CD4-positive, alpha-beta T cell treated with Interleukin-21 for 1 hour (primary cell): ENCODE results near the gene GALNS.

ENCODE experiments used
- DNase-seq: peaks from one replicate; pipeline ENCODE4 v3.0.0-alpha.2; 2020

GALNS gene

DNA sequence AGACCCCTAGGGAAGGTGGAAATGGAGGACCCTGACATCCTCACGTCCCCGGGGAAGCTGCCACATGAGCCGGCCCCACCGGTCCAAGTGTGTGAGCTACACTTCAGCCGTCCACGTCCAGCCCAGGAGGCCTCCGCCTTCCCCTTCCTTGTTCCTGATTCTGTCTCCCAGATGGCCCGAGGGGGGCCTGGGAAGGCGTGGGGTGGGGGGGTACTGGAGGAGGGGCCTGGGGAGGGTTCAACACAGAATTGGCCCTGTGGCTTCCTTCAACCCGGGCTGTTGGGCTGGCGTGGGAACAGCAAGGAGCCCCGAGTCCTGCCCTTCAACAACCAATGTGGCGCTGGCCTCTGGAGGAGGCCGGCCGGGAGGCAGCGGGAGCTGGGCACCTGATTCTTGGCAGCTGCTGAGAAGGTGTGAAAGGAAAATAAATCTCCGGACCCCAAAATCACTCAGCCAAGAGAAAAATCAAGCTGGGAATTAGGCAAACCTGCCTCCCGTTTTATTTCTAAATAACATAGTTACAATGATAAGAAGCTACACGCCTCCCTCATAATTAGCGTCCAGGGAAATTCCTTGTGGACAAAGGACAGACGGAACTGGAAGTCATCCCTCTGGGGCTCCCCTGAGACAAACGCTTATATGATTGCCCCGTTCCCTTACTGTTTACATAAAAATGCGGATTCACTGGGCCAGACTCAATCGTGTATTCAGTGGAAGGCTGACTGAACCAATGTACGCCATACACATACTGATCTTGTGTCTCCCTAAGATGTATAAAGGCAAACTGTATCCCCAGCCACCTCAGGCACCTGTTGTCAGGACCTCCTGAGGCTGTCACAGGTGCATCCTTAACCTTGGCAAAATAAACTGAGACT lies 43.2 kb downstream of the GALNS start:
- no peak for DNase-seq

DNA sequence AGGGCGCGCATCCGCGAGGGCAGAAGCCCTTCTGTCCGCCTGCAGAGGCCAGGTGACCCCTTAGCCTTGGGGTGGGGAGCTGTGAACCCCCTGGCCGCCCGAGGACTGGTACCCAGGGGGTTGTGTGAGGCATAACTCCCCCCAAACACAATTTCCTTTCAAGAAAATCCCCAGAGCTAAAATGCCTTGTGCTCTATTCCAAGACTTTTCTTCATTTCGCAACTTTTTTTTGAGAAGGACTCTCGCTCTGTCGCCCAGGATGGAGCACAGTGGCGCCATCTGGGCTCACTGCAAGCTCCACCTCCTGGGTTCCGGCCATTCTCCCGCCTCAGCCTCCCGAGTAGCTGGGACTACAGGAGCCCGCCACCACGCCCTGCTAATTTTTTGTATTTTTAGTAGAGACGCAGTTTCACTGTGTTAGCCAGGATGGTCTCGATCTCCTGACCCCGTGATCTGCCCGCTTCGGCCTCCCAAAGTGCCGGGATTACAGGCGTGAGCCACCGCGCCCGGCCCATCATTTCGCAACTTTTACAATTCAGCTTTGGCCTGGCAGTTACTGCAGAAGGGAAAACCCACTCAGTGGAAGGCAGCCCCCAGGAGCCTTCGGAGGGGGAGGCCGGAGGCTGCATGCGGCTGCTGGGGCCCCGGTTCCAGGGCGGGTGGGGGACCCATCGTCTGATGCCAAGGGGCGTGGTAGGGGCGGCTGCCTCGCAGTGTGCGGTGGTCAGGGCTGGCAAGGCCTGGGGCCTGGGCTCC lies 44.1 kb downstream of the GALNS start:
- DNase-seq, result no peak

DNA sequence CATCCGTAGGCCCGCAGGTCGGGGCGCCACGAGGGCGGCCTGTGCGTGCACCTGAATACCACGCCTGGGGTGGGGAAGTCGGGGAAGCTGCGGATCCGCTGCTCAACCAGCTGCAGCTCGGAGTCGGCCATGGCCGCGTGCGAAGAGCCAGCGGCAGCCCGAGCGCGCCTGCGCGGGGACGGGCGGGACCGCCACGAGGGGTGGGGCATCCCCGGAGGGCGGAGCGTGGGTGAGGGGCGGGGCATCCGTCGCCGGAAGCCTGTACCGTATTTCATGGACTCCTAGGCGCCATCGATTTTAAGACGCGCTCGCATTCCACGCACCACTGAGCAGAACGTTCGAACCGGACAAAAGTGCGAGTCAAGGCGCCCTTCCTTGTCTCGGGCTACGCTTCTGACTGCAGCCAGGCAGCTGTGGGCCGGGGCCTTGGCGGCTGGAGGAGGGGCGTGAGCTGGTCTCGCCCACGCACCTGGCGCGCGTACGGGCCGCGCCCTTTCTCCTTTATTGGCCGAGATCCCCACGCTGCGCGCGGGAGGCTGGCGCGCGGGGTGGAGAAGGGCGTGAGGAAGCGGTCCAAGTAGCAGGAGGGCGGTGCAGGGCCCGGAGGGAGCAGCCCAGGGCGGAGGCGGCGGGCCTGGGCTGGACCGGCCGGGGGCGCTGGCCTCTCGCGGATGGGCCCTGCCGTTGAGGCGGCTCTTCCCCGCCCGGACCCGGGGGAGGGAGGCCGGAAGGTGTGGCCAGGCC lies 44.8 kb downstream of the GALNS start, which contains the start of gene APRT:
Gene APRT (minus strand): TSS at position 160 of the 744 bp plus-strand sequence. CDS start 29 bp downstream, at position 131.
- DNase-seq, result peak; percentile 96

DNA sequence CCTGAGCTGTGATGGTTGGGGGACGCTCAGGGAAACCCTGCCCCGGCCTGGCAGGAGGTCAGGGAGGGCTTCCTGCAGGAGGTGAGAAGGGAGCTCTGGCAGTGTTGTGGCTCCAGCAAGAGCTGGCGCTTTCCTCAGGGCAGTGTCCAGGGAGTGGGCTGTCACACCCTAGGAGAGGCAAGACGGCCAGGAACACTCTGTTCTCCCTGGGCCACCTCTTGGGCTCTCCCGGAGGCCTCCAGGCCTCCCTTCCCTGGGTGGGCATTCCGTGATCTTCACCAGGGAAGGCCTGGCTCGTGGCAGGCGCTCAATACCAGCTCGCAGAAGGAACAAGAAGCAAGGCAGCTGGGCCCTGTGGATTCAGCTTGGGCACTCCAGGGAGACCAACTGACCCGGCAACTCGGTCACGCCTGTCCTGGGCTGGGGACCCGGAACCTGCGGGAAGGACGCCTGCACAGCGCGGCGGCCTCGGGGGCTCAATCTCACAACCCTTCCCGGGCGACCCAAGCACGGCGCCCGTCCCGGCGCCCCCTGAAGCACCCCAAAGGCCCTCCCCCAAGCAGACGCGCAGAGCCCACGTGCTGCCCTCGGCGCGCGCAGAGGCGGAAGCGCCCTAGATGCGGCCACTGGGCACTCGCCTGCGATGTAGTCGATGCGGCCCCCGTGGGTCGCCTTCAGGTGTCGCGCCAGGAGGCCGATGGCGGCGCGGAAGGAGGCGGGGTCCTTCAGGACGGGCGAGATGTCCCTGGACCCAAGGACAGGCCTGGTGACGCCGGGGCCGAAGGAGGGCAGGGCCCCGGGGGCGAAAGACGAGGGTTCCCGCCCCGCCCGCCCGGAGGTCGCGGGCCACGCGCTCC lies 45.6 kb downstream of the GALNS start:
- DNase-seq, result peak; percentile 71

DNA sequence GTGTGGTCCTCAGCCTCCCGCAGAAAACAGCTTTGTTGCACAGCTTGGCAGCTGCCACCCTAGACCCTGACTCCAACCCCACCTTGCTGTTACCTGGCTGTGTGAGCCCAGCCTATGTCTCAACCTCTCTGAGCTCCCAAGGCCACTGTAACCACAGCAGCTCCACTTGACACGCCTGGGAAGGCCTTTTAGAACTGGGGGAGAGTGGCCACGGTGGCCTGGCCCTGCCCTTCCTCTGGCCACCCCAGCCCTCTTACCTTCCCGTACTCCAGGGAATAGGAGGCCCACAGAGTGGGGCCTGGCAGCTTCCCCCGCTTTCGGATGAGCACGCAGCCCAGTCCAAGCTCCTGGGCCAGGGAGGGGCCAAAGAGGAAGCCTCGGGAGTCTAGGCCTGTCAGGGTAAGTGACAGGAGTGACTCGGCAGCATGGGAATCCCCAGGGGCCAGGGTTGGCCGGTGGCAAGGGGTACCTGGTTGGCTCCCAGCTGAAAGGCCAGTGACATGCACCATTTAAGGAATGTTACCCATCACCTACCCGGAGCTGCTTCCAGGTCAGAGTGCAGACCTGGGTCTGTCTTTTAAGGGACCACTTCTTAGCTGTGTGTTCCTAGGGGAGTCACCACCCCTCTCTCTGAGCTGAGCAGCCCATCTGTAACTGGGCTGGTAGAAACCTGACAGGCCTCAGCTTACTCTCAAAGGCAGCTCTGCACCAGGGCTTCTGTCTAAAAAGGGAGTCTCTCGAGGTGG lies 46.4 kb downstream of the GALNS start:
- DNase-seq, result no peak

DNA sequence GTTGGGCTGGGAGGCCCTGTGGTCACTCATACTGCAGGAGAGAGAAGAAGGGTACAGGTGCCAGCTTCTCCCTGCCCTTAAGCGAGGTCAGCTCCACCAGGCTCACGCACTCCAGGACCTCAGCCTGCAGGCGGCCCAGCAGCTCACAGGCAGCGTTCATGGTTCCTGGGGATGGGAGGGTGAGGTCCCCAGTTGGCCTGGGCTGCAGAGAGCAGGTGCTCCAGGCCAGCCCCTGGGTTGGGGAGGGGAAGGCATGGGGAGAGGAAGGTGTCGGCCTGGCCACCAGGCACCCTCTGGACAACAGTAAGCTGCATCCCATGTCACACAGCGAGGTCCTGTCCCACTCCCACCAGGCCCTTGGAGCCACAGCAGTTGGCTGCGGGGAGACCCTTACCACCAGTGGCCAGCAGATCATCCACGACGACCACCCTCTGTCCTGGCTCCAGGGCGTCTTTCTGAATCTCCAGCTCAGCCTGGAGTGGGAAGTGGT lies 47.0 kb downstream of the GALNS start:
- DNase-seq, result no peak

DNA sequence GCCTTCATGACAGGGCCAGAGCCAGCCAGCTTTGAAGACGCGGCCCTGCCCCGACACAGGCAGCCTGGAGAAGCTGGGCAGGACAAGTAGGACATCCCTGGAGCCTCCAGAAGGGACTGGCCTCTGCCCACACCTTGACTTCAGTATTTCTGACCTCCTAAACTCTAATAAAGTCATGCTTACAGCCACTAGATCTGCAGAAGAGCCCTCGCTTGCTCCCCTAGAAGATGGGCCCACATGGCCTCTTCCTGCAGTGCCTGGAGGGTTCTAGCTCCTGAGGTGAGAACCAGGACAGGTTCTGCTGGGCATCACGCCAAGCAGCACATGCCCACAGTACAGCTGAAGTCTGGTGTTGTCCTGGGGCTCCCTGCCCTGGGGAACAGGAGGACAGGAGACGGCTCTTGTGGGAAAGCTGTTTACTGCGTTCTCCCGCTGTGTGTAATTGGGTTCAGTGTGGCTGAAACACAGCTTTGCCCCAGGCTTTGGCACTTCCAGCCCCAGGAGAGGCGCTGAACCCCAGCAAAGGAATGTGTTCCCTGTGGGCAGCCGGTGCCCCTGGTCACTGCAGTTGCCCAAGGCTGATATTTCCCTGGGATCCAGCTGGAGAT lies 47.6 kb downstream of the GALNS start:
- no peak for DNase-seq

DNA sequence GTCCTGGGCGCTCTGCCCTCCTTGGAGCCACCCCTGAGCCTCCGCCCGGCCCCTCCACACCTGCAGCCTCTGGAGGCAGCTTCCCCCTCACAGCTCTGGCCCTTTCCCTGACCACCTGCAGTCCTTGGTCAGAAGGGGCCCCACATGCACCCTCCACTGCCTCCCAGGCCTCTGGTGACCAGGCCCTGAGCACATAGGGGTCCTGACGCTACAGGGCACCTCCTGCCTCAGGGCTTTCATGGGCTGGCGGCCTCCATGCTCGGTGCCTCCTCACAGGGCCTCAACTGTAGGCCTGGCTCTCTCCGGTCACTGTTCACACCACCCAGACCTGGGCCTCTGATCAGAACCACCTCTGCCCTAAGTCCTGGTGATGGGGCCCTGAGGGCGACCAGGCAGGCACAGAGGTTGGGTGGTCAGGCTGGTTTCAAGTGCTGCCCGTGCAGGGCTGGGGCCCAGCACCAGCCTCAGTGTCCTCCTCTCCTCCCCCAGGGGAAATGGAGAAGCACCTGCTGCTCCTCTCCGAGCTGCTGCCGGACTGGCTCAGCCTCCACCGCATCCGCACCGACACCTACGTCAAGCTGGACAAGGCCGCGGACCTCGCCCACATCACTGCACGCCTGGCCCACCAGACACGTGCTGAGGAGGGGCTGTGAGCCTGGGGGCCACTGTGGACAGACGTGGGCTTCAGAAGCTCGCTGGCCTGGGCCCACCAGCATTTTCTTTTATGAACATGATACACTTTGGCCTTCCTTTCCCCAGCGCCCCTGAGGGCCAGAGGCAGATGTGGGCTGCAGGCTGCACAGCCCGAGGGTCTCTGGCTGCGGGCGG lies 48.9 kb downstream of the GALNS start:
- DNase-seq, result no peak

DNA sequence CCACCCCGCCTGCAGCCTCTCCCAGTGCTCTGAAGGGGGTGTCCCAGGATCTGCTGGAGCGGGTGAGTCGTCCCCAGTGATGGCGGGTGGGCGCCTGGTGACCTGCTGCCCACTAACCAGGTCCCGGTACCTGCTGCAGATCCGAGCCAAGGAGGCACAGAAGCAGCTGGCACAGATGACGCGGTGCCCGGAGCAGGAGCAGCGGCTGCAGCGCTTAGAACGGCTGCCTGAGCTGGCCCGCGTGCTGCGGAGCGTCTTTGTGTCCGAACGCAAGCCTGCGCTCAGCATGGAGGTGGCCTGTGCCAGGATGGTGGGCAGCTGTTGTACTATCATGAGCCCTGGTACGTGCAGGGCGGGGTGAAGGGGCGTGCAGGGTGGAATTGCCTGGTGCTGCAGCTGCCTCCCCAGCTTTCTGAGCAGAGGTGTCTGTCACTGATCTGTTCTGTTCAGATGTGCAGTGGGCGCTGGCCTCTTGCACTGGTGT lies 49.6 kb downstream of the GALNS start:
- DNase-seq, result no peak

DNA sequence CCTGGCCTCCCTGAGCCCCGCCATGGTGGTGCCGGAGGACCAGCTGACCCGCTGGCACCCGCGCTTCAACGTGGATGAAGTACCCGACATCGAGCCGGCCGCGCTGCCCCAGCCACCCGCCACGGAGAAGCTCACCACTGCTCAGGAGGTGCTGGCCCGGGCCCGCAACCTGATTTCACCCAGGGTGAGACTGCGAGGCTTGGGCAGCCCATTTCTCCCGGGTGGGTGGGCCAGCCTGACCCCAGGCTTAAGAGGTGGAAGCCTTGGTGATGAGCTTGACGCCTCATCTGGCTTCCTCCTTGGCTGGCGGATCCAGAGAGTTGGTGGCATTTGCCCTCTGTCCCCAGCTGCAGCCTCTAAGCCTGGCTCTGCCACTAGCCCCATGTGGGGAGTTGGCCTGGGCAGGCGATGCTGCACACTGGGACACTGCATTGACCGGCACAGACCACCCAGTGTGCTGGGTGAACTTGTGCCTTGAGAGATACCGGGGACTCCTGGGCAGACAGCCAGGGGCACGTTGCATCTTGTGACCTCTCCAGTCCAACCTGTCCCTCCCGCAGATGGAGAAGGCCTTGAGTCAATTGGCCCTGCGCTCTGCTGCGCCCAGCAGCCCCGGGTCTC lies 50.1 kb downstream of the GALNS start:
- DNase-seq, result no peak

DNA sequence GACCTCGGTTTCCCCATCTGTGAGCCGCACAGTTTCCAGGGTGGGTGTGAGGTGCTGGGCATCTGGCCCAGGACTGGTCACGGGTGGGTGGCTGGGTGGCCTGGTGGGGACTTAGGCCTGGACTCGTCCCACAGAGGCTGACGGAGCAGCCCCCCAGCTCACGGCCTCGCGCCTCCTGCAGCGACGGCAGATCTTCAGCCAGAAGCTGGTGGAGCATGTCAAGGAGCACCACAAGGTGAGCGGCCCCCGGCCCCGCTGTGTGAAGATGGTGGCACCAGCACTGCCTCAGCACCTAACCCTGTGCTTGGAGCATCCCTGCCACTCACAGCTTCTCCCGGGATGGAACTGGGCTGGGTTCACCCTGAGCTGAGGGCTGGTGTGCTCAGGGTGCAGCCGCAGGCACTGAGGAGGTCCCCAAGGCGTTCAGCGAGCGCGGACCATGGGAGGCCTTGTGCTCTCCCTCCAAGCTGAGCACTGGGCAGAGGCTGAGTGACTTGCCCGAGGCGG lies 50.8 kb downstream of the GALNS start:
- DNase-seq, result no peak

DNA sequence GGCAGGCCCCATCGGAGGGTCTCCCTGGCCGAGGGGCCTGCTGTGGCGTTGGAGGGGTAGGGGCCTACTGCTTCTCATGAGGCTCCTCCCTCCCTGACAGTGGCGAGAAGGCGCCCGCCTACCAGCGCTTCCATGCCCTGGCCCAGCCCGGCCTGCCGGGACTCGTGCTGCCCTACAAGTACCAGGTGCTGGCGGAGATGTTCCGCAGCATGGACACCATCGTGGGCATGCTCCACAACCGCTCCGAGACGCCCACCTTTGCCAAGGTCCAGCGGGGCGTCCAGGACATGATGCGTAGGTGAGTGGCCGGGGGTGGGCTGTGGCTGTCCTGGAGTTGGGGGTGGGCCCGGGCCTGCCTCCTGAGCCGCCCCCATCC lies 51.4 kb downstream of the GALNS start:
- no peak for DNase-seq

DNA sequence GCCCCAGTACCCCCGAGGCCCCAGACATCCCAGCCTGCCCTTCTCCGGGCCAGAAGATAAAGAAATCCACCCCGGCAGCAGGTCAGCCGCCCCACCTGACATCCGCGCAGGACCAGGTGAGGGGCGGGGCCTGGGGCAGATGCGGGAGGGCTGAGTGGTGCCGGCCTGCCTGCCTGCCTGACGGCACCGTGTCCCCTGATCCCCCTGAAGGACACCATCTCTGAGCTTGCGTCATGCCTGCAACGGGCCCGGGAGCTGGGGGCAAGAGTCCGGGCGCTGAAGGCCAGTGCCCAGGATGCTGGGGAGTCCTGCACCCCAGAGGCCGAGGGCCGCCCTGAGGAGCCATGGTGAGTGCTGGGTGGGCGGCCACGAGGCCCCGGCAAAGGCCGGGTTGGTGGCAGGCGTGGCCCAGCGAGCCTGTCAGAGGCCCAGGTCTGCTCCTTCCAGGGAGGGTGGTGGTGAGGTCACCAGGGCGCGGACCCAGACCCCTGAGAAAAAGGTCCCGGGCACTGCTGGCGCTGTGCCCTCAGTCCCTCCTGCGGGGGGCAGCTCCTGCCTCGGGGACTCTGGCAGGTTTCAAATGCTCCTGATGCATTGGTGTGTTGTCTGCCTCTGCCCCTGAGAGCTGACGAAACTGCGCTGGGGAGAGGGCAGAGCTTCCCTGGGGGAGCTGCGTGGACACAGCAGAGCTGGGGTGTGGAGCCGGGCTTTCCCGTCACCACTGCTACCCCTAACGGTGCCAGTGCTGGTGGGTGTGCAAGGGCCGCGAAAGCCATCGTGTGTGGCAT lies 52.0 kb downstream of the GALNS start:
- DNase-seq, result peak; percentile 34

DNA sequence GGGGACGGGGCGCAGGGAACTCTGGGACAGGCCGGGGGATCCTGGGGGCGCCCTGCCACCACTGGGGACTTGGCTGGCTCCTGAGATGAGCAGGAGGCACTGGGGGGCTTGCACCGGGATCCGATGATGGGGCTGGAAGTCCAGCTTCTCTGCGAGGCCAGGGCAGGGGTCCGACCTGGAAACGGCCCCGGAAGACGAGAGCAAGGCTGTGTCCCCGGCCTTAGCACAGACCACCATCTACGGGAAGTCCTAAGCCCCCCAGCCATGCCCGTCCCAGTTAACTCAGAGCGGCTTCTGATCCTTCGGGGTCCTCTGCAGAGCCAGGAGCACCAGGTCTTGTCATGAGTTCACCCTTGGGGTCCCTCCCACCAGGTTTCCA lies 52.6 kb downstream of the GALNS start:
- no peak for DNase-seq

DNA sequence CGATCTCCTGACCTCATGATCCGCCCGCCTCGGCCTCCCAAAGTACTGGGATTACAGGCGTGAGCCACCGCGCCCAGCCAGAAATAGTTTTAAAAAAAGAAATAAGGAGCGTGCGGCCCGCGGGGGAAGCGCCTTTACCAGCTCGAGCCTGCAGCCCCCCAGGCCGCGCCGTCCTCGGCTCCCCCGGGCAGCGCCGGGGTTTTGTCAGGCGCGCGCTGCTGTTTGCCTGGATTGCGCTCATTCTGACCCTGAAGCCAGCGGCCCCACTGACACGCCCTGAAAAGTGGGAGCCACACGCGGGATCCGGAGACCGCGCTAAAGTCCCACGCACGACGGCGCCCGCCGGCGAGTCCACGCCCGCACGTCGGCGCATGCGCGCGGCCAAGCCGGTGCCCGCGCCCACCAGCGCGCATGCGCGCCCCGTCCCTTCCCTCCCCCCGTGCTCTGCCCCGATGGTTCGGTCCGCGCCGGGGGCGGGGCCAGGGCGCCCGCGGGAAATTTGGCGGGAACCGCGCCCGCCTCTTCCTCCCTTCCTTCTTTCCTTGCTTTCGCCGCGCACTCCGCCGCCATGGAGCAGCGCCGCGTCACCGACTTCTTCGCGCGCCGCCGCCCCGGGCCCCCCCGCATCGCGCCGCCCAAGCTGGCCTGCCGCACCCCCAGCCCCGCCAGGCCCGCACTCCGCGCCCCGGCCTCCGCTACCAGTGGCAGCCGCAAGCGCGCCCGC lies 53.3 kb downstream of the GALNS start, which contains the start of gene CDT1:
Gene CDT1 (plus strand): TSS at position 526 of the 724 bp plus-strand sequence. CDS start 43 bp downstream, at position 569.
- peak; percentile 85 for DNase-seq

DNA sequence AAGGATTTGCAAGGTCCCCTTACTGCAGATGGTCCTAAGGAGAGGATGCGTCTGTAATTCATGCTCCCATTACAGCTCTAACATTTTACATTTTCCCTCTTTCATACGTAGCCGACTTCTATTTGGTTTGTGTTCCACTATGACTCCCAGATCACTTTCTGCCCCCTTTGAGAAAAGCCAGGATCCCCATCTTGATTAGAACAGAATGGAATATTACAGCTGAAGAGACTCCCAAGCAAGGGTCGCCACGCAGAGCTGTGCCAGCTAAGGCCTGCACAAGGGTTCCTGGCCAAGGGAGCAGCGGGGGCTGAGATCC lies 56.5 kb downstream of the GALNS start:
- no peak for DNase-seq

DNA sequence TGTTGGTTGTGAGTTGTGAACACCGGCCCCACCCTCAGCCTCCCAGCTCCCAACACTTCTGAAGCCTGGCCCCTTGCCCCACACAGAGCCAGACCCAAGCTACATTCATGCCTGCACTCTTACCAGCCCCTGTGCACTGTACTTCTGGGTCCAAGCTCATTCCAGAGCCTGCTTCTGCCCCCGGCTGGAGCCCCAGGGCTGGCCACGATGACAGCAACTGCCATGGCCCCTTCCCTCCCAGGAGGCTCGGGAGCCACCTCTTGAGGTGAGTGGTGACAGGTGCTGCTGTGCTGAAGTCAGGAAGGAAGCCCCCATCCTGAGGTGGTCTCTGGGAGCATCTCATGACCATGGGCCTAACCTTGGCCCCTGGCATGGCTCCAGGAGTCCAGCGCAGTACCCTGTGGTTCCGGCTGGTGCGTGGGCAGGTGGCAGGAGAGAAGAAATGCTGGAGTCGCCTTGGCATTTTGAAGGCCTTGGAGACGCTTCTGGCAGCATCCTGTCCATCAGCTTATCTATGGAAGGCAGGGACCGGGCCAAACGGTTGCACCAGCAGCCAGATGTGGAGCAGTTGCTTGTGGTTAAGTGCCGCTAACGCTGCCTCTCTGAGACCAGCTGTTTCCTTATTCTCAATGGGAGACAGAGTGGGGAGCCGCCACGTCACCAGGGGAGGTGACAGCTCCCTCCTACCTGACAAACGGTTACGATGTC lies 57.0 kb downstream of the GALNS start:
- DNase-seq, result no peak
